GM18520 (cell line): ENCODE measurements around the gene HRH1.
"Not testable (repeated sequence)": the region's sequence is repeated elsewhere in the genome, so short reads cannot be mapped to it uniquely, and the experiment has no call there.

Experiments
- ATAC-seq: cut with Tn5 transposase; IDR thresholded peaks from one replicate; pipeline ENCODE4 v1.9.1; 2021; ENCODE audit not compliant: unreplicated experiment

HRH1 gene

DNA sequence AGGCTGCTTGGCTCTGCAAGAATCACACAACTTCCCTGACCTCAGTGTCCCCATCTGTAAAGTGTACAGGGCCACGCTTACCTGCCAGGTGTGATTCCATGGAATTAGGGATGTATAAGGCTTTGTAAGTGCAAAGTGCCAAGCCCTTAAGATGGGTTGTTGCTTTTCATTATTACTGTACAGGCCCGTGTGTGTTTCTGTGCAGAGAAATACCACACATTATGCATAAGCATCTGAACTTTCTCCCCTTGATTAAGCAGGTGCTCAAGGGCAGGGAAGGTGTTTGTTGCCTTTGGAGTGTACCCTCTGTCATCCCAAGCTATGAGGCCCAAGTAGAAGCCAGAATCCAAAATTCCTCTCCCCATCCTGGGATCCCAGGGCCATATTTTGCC is 13.6 kb upstream of the HRH1 start:
- ATAC-seq, result peak; percentile 33

DNA sequence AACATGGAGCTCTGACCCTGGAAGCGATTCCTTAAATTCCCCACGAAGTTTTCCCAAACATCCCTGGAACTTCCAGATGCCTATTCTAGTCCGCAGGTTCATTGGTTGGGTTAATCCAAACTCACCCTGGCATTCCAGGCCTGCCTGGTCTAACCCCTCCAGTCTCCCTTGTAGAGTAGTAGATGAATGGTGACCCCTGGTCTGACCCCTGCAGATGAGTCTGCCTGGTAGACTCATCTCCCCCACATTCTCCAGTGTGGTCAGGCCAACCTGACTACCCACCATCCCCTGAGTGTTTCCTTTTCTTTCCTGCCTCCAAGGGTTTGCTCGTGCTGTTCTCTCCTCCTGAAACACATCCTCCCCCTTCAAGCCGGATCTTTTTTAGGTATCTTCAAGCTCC is 10.8 kb upstream of the HRH1 start:
- no peak for ATAC-seq

DNA sequence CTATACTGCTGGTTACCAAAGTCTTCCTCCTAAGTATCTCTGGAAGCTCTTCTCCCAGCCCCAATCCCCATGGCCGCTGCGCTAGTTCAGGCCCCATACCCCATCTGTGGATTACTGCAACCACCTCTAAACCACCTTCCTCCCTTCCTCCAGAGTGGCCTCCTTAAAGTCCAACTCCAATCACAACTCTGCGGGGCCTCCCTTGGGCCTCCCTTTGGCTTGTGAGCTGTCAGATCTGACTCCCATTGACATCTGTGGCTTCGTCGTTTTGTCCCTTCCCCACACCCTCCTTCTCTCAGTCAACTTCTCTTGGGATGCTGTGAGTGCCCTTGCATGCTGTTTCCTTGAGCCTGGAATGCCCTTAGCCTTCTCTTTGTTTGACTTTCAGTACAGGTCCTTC is 9.3 kb upstream of the HRH1 start:
- ATAC-seq, result no peak

DNA sequence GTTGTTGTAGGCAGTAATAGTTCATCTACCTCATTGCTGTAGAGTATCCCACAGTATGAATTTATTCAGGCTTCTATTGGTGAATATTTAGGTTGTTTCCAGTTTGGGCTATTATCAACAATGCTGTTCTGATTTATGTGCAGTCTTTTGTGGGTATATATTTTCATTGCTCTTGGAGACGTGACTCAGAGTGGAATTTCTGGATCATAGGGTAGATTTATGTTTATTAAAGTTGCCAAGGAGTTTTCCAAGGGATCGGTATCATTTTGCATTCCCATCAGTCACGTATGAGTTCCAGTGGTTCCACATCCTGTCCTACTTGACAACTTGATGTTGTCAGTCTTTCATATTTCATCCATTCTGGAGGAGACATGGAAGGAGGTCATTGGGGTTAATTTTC is 8.4 kb upstream of the HRH1 start:
- no peak for ATAC-seq

DNA sequence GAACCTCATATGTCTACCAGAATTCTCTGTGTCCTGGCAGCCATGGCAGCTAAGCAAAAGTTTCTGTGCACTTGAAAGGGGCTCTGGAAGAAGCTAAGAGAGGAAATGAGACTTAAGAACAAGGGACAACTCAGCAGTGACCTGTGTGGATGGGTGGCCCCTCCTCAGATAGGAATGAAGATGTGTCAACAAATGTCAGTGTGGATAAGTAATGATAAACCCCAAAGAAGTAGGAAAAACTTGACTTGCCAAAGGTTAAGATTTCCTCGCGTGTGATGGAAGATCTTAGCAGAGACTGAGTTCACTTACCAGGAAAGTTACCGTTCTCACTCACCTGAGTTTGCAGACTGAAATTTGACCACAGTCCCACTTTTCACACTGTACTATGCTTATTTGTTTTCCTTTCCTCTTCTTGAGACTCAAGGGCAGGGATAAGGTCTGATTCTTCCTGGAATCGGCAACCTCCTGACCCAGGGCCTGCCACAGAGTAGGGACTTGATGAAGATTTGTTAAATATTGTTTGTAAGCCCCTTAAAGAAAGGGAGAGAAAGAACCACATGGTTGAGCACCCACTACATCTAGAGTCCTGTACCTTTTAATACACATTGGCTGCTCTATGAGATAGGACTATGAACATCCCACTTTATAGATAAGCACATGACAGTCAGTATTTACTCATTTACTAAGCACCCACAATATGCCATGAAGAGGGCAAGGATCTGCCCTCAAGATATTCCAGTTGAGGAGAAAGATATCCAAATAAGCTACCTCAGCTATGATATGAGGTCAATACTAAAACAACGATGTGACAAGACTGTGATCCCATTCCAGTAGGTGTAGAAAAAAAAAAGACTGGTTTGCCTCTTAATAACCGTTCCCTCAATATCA is 7.3 kb upstream of the HRH1 start:
- no peak for ATAC-seq

DNA sequence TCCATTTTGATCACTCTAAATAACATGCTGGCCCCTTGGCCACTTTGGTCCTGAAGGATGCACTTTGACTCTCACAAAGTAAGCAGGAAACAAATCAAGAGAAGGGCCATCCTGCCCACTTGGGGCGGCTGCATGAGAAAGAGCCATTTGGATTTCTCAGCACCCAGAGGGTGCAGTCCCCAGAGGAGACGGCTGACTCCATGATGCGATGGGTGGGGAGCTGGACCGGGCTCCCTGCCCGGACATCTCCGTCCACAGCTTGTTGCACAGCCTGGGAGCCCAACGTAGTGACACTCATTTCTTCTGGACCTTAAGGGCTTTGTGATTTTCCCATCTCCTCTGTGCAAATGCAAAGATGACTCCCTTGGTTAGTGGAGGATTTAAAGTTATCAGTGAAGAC is 4.0 kb upstream of the HRH1 start:
- no peak for ATAC-seq

DNA sequence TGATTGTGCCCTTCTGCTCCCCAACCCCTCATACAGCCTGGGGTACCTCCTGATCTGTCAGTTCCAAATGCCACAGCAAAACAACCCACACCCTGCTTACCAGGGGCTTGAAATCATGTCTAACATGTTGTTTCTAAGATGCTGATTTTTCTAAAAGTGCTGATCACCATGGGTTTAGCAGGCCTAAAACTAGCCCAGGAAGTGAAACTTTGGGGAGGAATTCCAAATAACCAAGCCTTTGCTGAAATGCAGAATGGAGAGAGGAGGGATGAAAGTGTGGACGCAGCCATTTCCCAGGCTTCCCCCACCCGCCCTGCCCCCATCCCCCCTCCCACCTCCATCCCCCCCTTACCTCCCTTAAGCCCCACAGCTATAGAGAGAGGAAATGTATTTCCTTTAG is 2.0 kb upstream of the HRH1 start:
- no peak for ATAC-seq

DNA sequence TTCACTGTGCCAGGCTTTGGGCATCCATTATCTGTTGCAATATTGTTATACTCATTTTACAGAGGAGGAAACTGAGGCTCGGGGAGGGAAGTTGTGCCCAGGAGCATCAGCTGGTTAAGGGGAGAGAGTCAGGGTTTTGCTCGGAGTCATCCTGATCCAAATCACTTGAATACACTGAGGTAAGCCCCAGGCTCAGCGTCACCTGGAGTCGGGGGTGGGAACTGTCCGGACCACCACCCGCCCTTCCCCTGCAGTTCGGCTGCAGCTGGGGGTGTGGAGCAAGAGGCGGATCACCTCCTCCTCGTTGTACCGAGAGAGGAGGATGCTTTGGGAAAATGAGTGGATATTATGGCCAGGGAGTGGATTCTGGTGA is 646 bp downstream of the HRH1 start:
- no peak for ATAC-seq

DNA sequence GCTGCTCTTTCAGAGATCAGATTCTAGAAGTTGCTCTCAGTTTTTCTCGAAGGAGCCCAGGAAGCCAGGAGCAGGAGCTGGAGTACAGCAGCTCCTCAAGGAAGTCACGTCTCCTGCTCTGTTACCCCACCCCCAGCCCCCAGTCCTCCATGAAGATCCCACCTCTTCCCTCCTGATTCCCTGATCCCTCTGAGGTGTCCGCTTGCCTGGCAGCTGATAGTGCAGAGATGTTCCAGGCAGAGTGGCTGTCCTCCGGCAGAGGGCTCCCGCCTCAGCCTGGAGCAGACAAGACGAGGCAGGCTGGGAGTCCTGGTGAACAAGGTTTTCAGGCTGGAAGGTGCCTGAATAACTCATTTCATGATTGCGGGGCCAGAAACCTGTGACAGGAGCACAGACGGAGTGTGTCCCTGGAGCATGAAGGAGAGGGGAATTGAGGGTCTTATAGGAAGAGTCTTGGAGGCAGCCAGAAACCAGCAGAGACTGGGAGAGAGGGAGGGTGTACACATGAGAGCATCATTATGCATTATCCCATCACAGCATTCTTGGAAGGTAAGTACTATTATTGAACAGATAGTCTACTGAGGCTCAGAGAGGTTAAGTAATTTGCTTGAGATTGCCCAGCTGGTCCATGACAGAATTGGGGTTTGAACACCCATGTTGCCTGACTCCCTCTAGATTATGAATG is 1.2 kb downstream of the HRH1 start:
- no peak for ATAC-seq

DNA sequence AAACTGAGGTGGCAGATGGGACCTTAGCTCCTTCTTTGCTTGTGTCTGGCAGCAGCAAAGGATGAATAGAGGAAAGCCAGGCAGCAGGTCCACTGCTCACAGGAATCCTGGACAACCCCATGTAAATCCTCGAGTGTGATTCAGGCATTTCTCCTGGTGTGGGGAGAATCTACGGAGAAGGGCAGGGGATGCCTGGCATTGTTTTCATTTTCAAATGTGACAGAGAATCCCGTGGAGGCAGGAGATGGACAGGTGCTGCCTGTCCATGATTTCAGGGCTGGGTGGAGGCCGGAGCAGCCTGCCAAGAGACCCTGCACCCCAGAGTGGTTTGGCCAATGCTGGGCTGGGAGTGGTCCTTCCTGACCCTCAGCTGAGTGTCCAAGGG is 1.7 kb downstream of the HRH1 start:
- no peak for ATAC-seq

DNA sequence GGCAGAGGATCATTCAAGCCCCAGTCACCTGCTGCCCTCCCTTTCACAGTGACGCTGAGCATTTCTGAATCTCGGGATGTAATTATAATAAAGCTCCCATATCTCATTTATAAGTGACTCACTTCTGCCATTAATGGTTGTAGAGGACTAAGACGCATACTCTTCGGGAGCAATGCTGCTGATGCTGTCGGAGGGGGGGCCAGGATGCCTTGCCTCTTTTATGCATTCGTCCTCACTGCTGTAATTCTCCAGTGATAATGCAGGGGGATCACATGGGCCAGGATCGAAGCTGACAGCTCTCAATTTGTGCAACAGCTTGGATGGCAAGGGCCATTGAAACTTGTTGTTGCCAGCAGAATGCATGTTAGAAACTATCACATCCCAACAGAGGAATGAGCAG is 3.1 kb downstream of the HRH1 start:
- no peak for ATAC-seq

DNA sequence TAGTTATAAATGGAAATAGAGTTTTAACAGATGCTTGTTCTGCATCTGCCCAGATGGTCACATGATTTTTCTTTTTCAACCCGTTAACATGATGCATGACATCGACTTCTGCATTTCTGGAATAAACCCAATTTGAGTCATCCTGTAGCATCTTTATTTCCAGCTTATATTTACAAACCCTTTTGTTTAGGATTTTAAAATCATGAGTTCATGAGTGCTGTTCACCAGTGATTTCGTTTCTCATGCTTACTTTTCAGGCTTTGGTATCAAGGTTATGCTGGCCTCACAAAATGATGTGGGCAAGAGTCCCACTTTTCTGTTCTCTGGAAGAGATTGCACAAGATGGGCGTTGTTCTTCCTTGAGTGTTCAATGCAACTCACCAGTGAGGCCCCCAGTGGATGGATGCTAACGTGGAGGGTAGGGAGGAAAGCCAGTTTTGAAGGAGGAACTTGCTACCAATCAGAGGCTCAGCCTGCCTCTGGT is 5.2 kb downstream of the HRH1 start:
- no peak for ATAC-seq

DNA sequence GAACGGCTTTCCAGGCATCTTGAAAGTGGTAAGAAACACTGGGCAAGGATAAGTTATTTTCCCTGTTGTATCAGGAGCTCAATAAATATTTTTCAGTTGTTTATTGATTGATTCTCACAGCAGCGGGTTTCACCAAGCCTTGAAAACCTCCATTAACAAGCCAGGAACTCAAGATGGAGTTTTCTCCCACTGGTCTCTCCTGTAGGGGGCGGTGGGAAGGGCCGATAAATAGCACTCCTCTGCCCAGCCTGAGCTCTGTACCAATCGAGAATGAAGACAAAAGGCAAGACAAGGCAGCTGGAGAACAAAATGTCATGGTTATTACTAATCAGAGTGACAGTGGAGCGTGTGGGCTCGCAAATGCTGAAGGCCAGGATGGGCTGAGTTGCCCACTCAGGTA is 7.4 kb downstream of the HRH1 start:
- ATAC-seq, result no peak

DNA sequence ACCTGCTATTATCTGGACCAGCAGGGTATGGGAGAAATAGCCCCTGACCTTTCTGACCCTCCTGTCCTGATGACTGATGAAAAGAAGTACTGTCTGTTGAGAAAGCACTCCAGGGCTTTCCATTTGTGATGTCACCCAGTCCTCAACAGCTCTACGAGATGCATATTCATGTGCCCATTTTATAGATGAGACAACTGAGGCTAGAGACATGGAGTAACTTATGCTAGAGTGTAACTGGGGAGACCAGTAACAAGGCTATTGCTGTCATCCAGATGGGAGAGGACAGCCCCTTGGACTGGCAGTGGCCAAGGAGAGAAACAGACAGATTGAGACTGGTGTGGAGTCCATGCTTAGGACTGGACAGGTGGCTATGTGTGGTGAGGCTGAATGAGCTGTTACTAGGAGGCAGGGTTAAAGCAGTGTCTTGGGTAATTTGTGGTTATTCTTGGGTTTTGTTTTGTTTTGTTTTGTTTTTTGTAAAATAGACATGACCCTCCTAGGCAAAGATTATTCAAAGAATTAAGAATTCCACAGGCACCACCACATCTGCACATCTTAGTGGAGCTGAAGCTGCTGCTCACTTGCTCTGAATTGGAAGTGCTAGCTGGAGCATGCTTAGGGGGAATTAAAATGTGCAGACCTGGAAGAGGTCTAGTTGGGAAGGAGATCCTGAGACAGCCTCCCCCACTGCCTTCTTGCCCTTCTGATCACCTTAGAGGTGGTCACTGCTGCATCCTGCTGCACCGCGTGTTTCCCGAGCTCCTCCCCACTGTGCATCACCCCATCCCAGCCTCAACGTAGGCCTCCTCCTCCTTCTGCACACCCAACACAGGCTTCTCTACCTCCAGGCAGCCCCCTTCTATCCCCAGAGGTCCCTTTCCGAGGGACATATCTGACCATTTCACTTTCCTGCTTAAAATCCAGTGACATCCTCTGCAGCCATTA is 8.4 kb downstream of the HRH1 start:
- no peak for ATAC-seq

DNA sequence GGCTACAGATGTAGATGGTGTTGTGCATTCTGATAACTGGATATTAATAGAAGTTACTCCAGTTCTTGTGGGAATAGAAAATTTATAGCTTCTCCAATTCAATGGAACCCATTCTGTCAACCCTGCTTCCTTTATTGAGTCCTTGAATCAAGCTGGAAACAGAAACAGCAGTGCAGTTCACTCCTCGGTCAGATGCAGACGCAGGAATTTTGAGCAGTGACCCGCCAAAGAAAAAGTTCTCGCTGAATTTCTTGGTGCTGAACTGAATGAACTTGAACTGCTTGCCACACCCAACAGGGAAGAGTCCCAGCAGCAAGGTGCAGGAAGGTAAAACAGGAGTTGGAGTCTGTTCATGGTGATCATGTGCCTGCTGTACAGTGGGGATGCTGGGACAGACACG is 10.3 kb downstream of the HRH1 start:
- no peak for ATAC-seq

DNA sequence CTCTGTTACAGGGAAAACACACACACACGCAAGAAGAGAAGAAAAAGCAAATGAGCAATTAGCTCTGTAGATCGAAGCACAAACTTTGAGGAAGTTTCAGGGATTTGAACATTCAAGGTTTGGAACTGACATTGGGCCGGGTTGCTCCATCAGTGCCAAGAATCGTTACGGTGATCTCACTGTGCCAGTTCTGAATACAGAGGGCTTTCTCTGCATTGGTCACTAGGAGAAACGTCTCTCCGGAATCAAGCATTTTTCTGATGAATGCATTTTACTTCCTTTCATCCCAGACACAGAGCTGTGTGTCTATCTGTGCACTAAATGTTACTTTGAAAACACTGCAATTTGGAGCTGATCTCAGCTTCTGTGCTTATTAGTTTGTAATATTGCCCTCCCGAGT is 11.2 kb downstream of the HRH1 start:
- no peak for ATAC-seq

DNA sequence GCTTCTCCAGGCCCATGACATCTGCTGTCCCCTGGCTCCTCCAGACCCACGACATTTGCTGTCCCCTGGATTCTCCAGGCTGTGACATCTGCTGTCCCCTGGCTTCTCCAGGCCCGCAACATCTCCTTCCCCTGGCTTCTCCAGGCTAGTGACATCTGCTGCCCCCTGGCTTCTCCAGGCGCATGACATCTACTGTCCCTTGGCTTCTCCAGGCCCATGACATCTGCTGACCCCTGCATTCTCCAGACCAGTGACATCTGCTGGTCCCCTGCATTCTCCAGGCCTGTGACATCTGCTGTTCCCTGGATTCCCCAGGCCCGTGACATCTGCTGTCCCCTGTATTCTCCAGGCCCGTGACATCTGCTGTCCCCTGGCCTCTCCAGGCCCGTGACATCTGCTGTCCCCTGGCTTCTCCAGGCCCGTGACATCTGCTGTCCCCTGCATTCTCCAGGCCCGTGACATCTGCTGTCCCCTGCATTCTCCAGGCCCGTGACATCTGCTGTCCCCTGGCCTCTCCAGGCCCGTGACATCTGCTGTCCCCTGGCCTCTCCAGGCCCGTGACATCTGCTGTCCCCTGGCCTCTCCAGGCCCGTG is 12.6 kb downstream of the HRH1 start:
- not testable (repeated sequence) for ATAC-seq

DNA sequence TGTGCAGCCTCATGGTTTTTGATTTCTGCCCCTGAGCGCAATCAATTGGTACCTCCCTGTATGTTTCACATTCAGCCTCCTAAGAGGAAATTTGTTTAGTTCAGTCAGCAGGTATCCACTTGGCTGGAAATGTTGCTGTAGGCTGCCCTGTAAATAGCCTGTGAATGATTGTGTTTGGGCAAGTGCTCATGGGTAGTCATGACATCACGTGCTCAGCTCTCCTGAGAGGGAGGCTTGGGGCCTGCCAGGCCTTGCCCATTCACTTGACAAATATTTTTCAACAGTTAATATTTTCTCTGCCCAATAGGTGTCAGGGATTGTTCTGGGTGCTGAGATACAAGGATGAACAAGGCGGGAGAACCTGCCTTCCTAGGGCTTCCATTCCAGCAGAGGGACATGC is 13.3 kb downstream of the HRH1 start:
- ATAC-seq, result no peak

DNA sequence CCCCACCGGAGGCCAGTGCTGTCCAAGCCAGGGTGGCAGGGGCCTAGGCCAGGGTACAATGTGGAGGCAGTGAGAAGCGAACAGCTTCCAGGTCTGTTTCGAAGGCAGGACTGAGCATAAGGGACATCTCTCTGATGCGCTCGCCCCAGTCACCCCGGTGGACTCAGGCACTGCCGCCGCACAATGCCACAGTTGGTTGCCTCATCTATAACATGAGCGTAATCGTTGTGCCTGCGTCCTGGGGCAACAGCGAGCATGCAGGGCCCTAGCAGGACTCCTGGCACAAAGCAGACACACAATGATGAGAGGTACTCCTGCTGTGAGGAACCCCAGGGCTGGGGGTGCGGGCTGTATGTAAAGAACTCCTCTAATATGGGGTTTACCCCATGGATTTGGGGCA is 14.1 kb downstream of the HRH1 start:
- ATAC-seq, result no peak

DNA sequence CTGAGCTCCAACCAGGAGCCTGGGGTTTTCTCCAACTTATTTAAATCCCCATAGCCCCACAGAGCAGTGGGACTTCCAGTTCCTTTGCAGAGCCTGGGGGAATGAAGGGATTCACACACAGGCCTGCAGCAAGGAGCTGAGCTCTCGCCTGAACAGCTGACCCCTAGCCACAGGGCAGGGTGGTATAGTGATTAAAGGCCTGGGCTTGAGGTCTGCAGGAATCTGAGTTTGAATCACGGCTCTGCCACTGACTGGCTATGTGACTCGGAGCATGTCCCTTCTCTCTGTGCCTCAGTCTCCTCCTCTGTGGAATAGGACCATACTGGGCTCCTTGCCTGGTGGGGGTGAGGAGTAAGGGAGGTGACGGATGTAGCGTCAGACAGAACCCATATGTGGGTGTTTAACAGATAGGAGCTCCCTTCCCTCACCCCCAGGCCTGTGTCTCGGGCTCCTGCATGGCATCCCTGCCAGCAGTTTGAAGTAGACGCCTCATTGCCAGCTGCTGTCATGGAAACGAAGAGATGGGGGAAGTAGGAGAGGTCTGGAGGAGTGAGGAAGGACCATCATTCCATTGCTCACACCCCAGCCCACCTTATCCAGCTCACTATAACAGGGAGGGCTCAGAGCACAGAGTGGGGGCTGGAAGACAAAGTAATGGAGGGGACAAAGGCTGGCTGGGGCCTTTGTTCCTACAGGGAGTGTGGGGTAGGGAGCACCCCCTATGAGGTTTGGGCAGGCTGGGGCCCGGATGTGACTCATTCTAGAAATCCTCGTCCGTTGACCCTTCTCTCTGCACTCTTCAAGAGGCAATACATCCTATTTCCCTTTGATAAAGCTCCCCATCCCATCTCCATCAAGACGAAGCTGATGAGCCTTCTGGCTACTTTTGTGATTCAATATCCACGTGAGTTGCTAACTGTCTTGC is 14.8 kb downstream of the HRH1 start:
- ATAC-seq, result no peak
